HG03460 (cell line): ENCODE data around the gene LAMB2.

Experiments
- ATAC-seq: cut with Tn5 transposase; IDR thresholded peaks from one replicate; pipeline ENCODE4 v1.9.1; 2021; ENCODE audit not compliant: unreplicated experiment

The LAMB2 gene

GRCh38 chr3:49161808-49162530, 29.1 kb upstream of the LAMB2 start:
- no peak for ATAC-seq

DNA sequence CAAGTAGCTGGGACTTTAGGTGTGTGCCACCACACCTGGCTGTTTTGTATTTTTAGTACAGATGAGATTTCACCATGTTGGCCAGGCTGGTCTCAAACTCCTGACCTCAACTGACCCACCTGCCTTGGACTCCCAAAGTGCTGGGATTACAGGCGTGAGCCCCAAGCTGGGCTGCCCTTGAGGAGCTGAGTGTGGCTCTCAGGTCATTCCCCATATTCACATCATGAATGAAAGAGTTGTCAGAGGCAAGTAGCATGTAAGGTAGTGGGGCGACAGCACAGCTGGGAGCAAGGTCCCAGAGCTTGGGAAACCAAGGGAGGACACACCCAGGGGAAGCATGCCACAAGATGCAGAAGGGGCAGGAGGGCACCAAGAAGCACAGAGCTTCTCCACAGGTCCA, 28.3 kb upstream of the LAMB2 start:
- no peak for ATAC-seq

DNA sequence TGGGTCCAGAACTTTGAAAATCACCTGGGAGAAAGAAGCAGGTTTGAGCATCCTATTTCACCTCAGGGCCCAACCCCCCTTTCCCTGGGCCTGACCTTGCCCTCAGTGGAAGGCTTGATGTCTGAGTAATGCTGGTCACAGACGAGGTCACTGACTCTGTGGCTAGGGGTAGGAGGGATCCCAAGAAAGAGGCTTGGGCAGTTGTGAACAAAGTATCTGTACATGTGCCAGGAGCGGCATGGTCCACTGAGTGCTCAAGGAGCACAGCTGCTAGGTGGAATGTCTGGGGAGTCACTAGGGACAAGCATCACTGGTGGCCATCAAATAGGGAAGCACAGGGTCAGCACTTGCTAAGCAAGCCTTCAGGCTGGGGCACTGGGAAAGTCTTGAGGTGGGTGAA, 25.9 kb upstream of the LAMB2 start:
- ATAC-seq = no peak

DNA sequence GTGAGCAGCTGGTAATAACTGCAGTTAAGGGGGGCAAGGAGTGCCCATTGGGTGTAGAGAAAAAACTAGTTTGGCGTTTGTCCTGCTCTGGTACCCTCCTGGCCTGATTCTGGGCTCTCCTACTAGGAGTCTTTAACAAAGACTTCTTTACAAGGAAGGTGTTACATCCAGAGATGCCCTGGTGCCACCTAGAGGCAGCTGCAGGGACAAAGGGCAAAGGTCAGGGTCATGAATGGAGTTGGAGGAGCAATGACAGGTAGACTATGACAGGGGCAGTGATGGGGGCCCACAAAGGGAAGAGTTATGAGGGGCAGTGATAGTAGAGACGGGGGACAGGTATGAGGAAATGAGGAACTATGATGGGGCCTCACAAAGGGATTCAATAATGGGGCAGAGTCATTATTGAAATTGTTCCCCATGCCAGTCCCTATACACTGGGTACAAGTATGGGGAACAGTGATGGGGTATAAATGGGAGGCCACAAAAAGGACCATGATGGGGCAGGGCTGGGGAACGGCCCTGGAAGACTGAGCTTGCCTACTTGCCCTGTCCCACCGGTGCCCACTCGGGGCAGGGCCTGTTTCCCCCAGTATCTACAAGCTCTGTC, 25.4 kb upstream of the LAMB2 start:
- ATAC-seq = no peak

- no peak for ATAC-seq
These were observed 24.4 kb upstream of the LAMB2 start for GRCh38 chr3:49157289-49157688.

DNA sequence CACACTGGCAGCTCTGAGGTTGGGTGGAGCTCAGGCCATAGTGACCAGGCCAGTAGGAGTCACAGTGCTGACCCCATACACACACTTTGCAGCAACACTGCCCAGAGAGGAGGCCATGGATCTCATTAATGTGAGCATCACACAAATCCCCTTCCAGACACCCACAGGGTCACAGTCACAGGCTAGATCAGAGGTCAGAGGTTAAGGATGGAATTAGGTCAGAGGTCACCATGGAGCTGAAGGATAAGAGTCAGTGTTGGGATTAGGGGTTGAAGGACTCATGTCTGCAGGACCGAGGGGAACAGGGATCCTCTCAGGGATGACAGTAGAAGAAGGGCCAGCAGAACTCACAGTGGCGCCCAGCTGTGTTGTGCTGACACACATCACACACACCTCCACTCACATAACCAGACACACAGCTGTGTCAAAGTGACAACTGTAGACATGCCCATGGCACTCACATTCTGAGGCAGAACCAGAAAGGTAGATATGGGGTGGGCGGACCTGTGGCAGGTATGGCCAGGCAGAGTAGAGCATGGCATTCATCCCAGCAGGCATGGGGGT, 20.6 kb upstream of the LAMB2 start:
- no peak for ATAC-seq

DNA sequence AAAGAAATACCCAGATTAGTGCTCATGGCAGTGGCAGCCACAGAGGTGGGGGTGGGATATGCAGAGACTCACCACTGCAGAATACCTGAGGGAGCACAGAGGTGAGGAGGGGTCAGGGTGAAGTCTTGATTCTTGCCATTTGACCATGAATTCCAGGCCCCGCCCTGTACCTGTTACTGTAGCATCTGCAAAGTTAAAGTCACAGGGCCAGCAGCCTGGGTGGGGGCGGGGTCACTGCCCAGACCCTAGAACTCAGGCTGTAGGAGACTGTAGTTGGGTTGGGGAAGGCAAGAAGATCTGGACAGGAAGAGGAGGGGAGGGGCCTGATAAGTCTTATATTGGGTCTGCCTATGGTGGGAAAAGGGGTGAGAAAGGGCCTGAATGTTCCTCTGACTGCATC, 18.8 kb upstream of the LAMB2 start:
- no peak for ATAC-seq

DNA sequence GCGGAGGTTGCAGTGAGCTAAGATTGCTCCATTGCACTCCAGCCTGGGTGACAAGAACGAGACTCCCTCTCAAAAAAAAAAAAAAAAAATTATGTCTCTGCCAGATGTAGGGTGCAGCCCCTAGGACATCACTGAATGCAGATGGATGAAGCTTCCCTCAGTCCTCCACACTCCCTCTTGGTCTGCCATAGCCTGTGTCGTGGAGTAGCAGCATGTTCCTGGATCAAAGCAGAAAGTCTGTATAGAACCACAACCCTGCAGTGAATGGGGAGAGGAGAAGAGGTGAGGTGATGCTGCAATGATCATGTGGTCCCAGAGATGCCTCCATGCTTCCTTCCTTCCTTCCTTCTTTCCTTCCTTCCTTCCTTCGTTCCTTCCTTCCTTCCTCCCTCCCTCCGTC, 15.3 kb upstream of the LAMB2 start:
- no peak for ATAC-seq

DNA sequence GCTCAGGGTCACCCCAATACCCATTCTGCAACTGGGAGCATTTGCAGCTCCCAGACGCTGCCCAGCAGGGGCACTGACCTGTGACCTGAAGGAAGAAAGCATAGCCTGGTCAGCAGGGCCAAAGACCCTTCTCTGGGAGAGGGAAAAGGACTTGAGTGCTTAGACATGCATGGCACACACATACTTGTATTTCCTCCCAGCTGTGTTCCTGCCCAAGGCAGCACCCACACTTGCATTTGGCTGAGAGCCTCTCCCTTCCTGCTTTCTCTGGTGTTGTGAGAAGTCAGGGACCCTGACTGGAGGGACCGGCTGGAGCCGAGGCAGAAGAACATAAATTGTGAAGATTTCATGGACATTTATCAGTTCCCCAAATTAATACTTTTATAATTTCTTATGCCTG, 7.2 kb upstream of the LAMB2 start:
- no peak for ATAC-seq

DNA sequence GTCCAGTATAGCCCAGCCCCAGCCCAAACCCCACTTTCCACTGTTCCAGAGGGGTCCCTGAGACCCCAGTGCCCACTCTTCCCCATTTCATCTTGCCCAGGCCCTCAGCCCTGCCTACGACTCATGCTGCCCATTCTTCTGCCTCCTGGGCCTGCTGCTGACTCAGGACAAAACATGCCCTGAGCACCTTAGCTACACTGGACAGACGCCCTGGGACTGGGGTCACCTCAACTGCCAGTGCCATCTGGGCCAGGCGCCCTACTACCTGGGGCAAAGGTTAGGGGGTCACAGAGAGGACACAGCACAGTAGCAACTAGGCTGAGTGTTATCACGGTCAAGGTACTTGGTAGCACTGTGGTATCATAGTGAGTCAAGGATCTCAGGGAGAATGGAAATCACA, 2.6 kb upstream of the LAMB2 start:
- ATAC-seq = no peak

- no peak for ATAC-seq
These were observed 1.8 kb upstream of the LAMB2 start for GRCh38 chr3:49134471-49135265.

DNA sequence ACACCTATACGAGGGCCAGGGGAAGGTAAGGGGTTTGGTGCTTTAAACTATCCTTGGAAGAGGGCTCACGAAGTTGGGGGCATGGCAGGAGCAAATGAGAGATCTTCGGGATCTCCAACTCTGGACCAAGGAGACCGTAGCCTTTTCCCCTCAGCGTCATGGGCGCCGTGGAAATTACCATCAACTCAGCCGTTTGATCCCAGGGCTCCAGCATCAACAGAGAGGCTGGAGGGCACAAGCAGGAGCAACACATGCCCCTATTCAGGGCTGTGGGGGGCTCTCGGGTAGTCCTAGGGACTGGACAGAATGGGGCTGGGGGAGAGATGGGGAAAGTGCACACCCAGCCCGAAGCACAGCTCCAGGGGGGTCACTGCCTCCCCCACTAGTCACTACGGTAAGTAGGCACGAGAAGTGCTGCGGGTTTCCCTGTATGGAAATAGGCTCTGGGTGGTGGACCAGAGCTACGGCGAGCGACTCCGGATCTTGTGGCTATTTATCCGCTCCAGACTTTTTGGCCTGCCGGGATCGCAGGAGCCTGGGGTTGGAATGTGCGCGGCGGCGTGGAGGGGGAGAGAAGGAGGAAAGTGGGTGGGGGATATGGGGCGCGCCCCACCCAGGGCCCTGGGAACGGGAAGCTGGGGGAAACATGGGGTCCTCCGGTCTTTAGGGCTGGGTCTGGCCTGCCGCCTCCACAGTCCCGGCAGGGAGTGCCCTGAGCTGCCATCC, 539 bp upstream of the LAMB2 start:
- ATAC-seq = no peak

- no peak for ATAC-seq
These were observed 795 bp downstream of the LAMB2 start for GRCh38 chr3:49132073-49132436.

GRCh38 chr3:49131576-49131975, 1.3 kb downstream of the LAMB2 start:
- ATAC-seq = no peak

GRCh38 chr3:49131040-49131439, 1.8 kb downstream of the LAMB2 start:
- no peak for ATAC-seq

DNA sequence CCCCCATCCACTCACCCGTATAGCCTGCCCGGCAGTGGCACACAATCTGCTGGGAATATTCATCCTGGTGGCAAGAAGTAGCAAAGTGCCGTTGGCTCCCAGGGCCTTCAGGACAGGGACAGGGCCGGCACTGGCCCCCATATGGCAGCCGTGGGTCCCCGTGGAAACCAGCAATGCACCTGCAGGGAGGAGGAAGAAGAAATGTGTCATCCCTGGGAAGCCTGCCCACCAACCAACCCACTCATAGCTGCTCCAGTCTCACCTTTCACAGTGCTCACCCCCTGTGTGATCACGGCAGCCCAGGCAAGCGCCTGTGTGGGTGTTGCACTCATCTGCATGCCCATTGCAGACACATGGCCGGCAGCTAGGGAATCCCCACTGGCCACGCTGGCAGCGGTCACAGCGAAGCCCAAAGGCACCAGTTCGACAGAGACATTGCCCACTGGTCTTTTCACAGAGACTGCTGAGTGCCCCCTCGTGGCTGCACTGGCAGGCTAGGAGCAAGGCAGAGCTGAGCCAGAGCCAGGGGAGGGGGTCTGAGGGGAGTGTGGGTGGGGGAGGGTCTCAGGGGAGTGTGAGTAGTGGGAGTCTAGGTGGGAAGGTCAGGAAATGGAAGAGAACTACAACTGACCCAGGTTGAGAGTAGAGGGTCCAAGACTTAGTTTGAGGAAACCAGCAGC, 7.7 kb downstream of the LAMB2 start:
- ATAC-seq = no peak

DNA sequence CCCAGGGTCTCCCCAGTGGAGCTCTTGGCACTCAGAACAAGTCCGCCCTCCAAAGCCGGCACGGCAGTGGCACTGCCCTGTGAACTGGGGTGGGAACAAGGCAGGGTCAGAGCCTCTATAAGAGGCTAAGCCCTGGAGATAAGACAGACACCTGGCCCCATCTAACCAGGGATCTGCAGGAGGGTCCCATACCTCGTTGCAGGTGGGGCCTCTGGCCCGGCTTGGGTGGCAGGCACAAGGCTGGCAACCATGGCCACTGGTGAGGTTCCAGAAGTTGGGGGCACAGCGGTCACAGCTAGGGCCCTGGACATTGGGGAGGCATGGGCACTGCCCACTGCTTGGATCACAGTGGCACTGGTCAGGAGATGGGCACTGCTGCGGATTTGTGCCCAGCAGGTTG, 8.6 kb downstream of the LAMB2 start:
- no peak for ATAC-seq

GRCh38 chr3:49123687-49124086, 9.2 kb downstream of the LAMB2 start:
- ATAC-seq = no peak

DNA sequence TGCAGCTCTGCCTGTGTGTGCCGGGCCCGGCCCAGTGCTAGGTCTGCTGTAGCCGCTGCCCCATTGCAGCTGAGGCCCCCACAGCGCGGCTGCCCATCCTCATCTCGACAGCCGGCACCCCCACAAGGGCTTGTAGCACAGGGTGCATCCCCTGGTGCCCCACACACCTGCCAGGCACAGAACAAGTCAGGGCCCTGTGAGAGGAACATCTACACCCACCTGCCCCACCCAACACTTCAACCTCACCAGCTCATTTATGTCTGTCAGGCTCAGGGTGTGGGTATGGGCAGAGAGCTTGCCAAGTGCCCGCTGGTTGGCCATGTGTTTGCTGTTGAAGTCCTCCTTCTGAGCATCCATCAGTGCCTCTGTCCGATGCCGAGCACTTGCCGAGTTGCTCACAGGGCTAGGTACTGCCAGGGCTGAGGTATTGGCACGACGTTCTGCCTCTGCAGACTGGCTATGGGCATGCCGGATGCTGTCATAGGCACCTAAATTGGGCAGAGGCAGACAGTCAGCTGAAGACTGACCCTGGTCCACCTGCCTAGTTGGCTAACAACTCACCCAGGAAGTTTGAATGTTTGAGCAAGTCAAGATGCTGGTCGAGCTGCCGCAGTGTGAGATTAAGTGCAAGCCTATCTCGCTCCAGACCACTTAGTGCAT, 9.8 kb downstream of the LAMB2 start:
- no peak for ATAC-seq

DNA sequence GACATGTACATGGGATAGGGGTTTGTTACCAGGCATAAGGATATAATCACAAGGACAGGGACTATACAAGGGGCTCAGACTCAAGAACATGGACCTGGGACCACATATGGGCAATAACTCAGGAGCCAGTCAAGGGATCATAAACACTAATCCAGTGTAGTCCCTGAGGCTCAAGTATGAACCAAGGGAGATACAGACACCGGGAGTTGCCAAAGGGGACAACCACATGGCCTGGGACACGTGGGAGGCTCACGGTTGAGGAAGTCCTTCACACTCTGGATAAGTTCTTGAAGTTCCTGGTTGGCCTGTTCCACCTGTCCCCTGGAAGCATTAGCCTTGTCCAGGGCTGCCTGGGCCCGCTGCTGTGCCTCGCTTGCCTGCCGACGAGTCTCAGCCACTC, 10.4 kb downstream of the LAMB2 start:
- ATAC-seq = no peak
